Endothelial cell (in vitro differentiated cells): ENCODE results near the gene FOXL3. TPM values are rescaled to one million over a fixed set of nuclear protein-coding genes. Genes with fewer than 3 reads are reported as not detected.

Source experiments
- DNase-seq: peaks from one replicate; pipeline ENCODE4 v3.0.0; 2021; ENCODE audit warnings: low spot score
- H3K27ac Mint-ChIP-seq: one replicate; pipeline ENCODE4 v1.8.0; 2021; ENCODE audit warnings: mixed read lengths, inconsistent platforms; ENCODE audit not compliant: unreplicated experiment
- H3K27me3 Mint-ChIP-seq: one replicate; pipeline ENCODE4 v1.8.0; 2021; ENCODE audit warnings: mild to moderate bottlenecking, moderate library complexity, mixed read lengths, inconsistent platforms; ENCODE audit not compliant: unreplicated experiment
- H3K36me3 Mint-ChIP-seq: one replicate; pipeline ENCODE4 v1.8.0; 2021; ENCODE audit warnings: mild to moderate bottlenecking, low read depth, mixed read lengths, inconsistent platforms; ENCODE audit not compliant: unreplicated experiment
- H3K4me1 Mint-ChIP-seq: one replicate; pipeline ENCODE4 v1.8.0; 2021; ENCODE audit warnings: mild to moderate bottlenecking, mixed read lengths, inconsistent platforms; ENCODE audit not compliant: unreplicated experiment
- H3K4me3 Mint-ChIP-seq: one replicate; pipeline ENCODE4 v1.8.0; 2021; ENCODE audit warnings: mild to moderate bottlenecking, mixed read lengths, inconsistent platforms; ENCODE audit not compliant: unreplicated experiment
- H3K9me3 Mint-ChIP-seq: one replicate; pipeline ENCODE4 v1.8.0; 2021; ENCODE audit warnings: mixed read lengths, inconsistent platforms; ENCODE audit not compliant: unreplicated experiment
- total RNA-seq: library from RNA; stranded (reverse); fragmentation: NEBNext Ultra II Directional; extraction: Animal tissue kit (Norgen Biotek cat#: 25700); gene quantifications from one replicate; pipeline ENCODE4 v1.2.1, GENCODE V29; 2021; ENCODE audit not compliant: unreplicated experiment
- TF ChIP-seq, protein P1 (sequence below): fragments of 200-600 bp; sonication (generic); IDR thresholded peaks from one replicate; pipeline ENCODE4 v1.5.0; 2021; ENCODE audit warnings: antibody characterized with exemption; ENCODE audit not compliant: unreplicated experiment

Gene FOXL3
- total RNA-seq, 1 donor from 2014 or later: not detected

DNA sequence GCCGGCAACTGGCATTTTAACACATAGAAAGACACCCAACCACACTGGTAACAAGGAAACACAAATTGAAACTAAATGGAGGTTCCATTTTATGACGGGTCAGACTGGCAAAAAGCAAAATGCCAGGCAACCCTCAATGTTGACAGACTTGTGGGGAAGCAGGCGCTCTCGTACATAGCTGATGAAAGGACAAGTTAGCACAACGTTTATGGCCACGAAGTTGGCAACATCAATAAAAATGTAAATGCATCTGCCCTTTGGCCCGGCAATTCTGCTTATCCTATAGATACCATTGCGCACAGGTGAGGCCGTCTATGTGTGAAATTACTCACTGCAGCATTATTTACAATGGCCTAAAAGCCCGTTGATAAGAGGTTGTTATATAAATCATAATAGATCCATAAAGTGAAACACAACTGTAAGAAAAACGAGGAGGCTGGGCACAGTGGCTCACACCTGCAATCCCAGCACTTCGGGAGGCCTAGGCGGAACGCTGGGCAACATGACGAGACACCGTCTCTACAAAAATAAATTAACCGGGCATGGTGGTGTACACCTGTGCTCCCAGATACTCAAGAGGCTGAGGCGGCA is 39.8 kb downstream of the FOXL3 start:
- H3K27me3 Mint-ChIP-seq: peaks cover 19% of the 10 kb centered on the region
- TF ChIP-seq, protein P1, sequence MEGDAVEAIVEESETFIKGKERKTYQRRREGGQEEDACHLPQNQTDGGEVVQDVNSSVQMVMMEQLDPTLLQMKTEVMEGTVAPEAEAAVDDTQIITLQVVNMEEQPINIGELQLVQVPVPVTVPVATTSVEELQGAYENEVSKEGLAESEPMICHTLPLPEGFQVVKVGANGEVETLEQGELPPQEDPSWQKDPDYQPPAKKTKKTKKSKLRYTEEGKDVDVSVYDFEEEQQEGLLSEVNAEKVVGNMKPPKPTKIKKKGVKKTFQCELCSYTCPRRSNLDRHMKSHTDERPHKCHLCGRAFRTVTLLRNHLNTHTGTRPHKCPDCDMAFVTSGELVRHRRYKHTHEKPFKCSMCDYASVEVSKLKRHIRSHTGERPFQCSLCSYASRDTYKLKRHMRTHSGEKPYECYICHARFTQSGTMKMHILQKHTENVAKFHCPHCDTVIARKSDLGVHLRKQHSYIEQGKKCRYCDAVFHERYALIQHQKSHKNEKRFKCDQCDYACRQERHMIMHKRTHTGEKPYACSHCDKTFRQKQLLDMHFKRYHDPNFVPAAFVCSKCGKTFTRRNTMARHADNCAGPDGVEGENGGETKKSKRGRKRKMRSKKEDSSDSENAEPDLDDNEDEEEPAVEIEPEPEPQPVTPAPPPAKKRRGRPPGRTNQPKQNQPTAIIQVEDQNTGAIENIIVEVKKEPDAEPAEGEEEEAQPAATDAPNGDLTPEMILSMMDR: no peak
- no peaks in the 10 kb centered on the region for H3K9me3 Mint-ChIP-seq
- H3K36me3 Mint-ChIP-seq: peaks cover under 1% of the 10 kb centered on the region
- H3K27ac Mint-ChIP-seq: no peak overlapping the region
- H3K4me1 Mint-ChIP-seq: no peaks in the 10 kb centered on the region
- no peak for DNase-seq
- no peak overlapping the region for H3K4me3 Mint-ChIP-seq

DNA sequence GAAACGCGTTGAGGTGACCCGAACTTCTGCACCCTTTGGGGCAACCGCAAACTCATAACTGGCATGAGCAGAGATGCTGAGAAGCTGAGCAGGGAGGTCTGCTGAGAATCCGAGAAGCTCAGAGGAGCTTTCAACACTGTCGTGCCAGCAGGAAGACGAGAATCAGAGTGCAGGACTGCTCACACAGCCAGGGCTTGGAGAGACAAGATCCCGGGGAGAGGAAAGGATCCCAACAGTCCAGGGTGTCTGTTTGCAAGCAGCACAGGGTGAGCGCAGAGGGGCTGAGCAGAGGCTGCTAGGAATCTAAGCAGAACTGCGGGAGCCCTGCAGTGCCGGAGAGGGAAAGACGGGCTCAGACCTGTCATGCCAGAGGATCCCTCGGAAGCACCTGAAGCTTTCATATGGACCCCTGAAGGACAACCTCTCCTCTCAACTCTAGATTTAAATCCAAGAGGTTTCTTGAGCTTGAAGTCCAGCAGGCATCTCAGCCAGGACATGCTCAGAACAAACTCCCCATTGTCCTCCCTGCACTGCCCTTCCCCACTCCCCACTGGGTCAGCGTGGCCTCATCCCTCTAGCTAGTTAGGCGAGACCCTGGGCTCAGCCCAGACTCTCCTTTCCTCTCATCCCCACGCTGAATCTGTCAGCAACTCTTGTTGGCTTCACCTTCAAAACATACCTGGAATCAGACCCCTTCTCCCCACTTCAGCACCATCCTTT is 40.7 kb downstream of the FOXL3 start:
- DNase-seq: no peak
- TF ChIP-seq, protein P1: no peak
- peaks cover 21% of the 10 kb centered on the region for H3K27me3 Mint-ChIP-seq
- no peaks in the 10 kb centered on the region for H3K9me3 Mint-ChIP-seq
- H3K4me1 Mint-ChIP-seq: no peaks in the 10 kb centered on the region
- H3K4me3 Mint-ChIP-seq: no peak overlapping the region
- peaks cover 5% of the 10 kb centered on the region for H3K36me3 Mint-ChIP-seq
- H3K27ac Mint-ChIP-seq: peak overlapping the region; percentile 25

DNA sequence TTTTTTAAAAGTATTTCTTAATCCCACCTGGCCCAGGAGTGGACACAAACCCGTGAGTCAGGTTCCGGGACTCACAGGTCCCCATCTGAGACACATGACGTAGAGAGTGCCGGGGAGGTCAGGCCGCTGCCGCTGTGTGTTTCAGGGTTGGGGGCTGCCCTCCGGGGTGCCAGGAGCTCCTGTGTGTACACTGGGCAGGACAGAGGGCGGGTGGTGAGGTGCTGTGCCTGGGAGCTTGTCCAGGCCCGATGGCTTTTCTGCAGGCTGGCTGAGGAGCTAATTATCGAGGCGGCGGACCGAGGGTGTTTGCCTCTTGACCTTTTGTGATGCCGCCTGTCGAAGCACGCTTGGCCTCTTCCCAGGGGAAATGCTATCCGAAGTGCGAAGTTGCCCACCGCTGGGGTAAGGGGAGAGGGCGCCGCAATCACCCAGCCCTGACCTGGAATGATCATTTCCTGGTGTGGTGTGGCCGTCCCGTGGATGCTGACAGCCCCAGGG is 42.1 kb downstream of the FOXL3 start:
- no peaks in the 10 kb centered on the region for H3K9me3 Mint-ChIP-seq
- no peak for DNase-seq
- H3K36me3 Mint-ChIP-seq: peaks cover 5% of the 10 kb centered on the region
- H3K27ac Mint-ChIP-seq: no peak overlapping the region
- TF ChIP-seq, protein P1: no peak
- no peaks in the 10 kb centered on the region for H3K4me1 Mint-ChIP-seq
- H3K27me3 Mint-ChIP-seq: peaks cover 19% of the 10 kb centered on the region
- no peak overlapping the region for H3K4me3 Mint-ChIP-seq

DNA sequence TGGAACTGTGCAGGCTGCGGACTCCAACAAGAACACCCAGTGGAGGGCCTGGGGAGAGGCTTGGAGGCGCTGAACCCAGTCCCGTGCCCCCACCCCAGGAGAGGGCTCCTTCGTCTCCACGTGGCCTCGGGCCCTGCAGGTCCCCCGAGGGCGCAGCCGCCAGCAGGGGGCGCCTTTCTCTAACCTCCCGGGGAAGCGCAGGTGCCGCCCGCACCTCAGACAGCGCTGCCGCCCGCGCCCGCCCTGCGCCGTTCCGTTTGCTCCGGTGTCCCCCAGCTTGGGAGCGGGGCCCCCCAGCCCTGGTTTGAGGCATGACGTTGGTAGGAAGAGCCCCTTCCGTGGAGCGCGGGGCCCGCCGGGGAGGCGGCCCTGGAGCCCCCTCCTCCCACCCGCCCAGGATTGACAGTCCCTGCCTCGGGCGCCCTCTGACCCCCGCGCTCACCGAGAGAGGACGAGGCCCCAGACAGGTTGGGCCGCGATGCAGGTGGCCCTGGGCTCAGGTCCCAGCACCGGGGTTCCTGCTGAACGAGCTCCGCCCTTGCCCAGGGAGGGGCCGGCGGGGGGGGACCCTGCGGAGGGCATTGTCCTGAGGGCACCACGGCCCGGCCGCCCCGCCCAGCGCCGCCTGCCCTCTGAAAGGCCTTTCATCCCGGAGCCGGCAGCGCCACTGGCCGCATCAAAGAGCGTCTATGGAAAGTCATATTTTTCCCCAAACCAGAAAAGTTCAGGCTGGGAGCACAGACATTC is 42.8 kb downstream of the FOXL3 start:
- Mint-ChIP-seq H3K9me3 (no peaks in the 10 kb centered on the region), H3K4me1 (no peaks in the 10 kb centered on the region), H3K27ac (no peak overlapping the region), H3K4me3 (no peak overlapping the region), H3K36me3 (peaks cover 5% of the 10 kb centered on the region), H3K27me3 (peaks cover 21% of the 10 kb centered on the region)
- TF ChIP-seq, protein P1: peak; percentile 96
- DNase-seq: peak; percentile 94

DNA sequence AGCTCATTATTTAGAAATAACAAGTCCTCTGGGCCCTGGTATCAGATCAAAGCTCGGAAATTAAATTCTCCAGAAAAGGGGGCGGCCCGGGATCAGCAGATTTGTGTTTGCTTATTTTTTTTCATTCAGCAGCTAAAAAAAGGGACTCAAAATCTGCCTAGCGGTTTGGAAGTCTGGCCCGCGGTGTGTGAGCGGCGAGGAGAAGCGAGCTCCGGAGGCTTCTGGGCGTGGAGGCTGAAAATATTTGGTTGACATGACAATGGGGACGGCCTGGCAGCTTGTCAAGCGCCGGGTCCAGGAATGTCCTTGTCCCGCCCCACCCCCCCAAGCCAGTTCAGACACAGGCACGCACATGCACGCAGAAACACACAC is 43.4 kb downstream of the FOXL3 start:
- H3K4me3 Mint-ChIP-seq: no peak overlapping the region
- TF ChIP-seq, protein P1: no peak
- no peaks in the 10 kb centered on the region for H3K9me3 Mint-ChIP-seq
- no peak for DNase-seq
- H3K27ac Mint-ChIP-seq: no peak overlapping the region
- H3K4me1 Mint-ChIP-seq: no peaks in the 10 kb centered on the region
- H3K36me3 Mint-ChIP-seq: peaks cover 5% of the 10 kb centered on the region
- H3K27me3 Mint-ChIP-seq: peaks cover 19% of the 10 kb centered on the region
